LNCaP clone FGC (cell line): Measurements from ENCODE around the gene MTUS2.

Experiments used
- DNase-seq: peaks from one replicate; pipeline ENCODE4 v3.0.0-alpha.2; 2011; ENCODE audit warnings: low read depth
- H3K4me3 ChIP-seq: 2 replicates; pipeline ENCODE4 v1.5.1; 2011; ENCODE audit warnings: mild to moderate bottlenecking, low read depth, low read length, control low read depth
- TF ChIP-seq, protein P1 (sequence below): IDR thresholded peaks from 2 replicates; pipeline ENCODE4 v1.5.1; 2012; ENCODE audit warnings: mild to moderate bottlenecking; ENCODE audit not compliant: control insufficient read depth, insufficient read depth; ENCODE audit errors: extremely low read depth

Gene MTUS2

DNA sequence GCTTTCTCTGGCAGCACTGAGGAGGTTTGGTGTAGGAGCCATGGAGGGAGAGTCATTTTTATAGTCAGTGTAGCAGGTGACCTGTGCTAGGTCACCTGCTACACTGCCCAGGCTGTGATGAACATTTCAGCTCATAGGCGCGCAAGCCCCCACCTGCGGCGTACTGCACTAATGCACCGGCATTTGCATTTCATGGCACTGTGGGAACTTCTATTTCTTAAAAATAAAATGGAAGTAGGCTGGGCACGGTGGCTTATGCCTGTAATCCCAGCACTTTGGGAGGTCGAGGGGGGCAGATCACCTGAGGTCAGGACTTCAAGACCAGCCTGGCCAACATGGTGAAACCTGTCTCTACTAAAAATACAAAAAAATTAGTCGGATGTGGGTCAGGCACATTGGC is 674.4 kb downstream of the MTUS2 start:
- H3K4me3 ChIP-seq: no peak overlapping the region
- DNase-seq: no peak
- TF ChIP-seq, protein P1, sequence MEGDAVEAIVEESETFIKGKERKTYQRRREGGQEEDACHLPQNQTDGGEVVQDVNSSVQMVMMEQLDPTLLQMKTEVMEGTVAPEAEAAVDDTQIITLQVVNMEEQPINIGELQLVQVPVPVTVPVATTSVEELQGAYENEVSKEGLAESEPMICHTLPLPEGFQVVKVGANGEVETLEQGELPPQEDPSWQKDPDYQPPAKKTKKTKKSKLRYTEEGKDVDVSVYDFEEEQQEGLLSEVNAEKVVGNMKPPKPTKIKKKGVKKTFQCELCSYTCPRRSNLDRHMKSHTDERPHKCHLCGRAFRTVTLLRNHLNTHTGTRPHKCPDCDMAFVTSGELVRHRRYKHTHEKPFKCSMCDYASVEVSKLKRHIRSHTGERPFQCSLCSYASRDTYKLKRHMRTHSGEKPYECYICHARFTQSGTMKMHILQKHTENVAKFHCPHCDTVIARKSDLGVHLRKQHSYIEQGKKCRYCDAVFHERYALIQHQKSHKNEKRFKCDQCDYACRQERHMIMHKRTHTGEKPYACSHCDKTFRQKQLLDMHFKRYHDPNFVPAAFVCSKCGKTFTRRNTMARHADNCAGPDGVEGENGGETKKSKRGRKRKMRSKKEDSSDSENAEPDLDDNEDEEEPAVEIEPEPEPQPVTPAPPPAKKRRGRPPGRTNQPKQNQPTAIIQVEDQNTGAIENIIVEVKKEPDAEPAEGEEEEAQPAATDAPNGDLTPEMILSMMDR: no peak

DNA sequence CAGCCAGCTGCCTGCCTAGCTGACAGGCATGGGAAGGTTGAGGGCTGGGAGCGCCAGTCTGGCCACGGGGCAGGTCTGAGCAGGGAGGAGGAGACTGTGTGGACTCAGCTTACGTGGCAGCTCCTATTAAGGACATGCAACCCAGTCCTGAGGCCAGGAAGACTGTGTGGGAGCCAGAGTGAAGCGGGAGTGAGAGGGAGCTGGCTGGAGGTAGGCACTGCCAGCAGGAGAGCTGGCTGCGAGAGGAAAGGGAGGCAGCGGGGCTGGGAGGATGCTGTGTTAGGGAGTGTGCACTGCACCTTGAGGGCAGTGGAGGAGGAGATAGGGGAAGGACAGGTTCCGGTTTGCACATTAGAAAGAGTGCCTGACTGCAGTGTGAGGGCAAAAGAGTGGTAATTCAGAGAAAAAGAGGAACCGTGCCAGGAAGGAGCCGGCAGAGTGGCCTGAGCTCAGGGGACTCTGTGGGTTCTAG is 676.1 kb downstream of the MTUS2 start:
- H3K4me3 ChIP-seq: no peak overlapping the region
- peak; percentile 26 for DNase-seq
- TF ChIP-seq, protein P1: no peak

DNA sequence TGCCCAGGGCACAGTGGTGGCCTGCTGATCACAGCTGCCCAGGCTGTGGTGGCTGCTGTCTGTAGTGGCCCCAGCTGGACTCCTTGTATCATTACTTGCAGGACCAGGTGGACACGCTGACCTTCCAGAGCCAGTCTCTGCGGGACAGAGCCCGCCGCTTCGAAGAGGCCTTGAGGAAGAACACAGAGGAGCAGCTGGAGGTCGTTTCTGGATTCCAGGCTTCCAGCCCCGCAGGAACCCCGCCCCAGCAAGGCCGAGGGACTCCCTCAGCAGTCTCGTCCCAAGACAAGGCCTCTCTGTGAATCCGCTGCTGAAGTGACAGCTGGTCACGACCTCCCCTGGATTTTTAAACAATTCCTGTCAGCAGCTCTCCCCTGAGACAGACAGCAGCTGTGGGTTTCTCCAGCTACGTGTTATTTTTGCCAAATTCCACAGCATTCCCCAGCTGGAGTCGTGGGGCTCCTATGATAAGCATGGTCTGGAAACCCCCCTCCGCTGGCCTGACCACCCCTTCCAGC is 677.1 kb downstream of the MTUS2 start:
- TF ChIP-seq, protein P1: no peak
- H3K4me3 ChIP-seq: no peak overlapping the region
- DNase-seq: no peak

GRCh38 chr13:29498426-29499040 is 678.4 kb downstream of the MTUS2 start:
- TF ChIP-seq, protein P1: no peak
- no peak overlapping the region for H3K4me3 ChIP-seq
- DNase-seq: no peak

GRCh38 chr13:29499506-29500165 is 679.5 kb downstream of the MTUS2 start:
- TF ChIP-seq, protein P1: no peak
- H3K4me3 ChIP-seq: no peak overlapping the region
- DNase-seq: no peak

DNA sequence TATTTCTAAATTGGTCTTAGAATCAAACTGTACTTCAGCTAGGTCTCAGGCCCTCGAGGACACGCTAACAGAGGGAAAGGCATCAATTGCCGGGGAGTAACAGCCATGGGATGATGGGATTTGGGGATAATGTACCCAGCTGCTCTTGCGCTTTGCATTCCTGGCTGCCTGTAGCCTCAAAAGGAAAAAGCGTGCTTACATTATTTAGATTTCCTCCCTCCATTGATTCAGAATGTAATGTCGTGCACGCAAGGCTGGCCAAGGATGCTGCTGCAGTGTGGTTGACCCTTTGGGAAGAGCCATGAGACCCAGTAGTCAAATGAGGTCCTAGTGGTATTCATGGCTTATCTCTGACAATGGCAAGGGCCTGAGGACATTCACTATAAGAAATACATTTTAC is 680.2 kb downstream of the MTUS2 start:
- H3K4me3 ChIP-seq: no peak overlapping the region
- no peak for DNase-seq
- TF ChIP-seq, protein P1: no peak
